Mucosa of rectum (tissue), 2 donors: Measurements from ENCODE around the gene FIGN.

Experiments used
- H3K27ac ChIP-seq, 2 donors: one replicate each; pipeline ENCODE4 v1.7.0; 2013; ENCODE audit warnings: inconsistent platforms in 2 of 2, low read depth in 2 of 2, low read length in 2 of 2
- H3K27me3 ChIP-seq, 2 donors: one replicate each; pipeline ENCODE4 v1.7.0; 2013; ENCODE audit warnings: low read length in 2 of 2; ENCODE audit not compliant: control insufficient read depth in 2 of 2, insufficient read depth in 2 of 2
- H3K36me3 ChIP-seq, 2 donors: one replicate each; pipeline ENCODE4 v1.7.0; 2013; ENCODE audit warnings: low read length in 2 of 2; ENCODE audit not compliant: control insufficient read depth in 2 of 2, insufficient read depth in 2 of 2
- H3K4me1 ChIP-seq, 2 donors: one replicate each; pipeline ENCODE4 v1.7.0; 2013; ENCODE audit warnings: low read length in 2 of 2, mild to moderate bottlenecking in 1 of 2; ENCODE audit not compliant: control insufficient read depth in 2 of 2, insufficient read depth in 2 of 2
- H3K4me3 ChIP-seq, 2 donors: one replicate each; pipeline ENCODE4 v1.7.0; 2013; ENCODE audit warnings: low read length in 2 of 2
- H3K9ac ChIP-seq, 2 donors: one replicate each; pipeline ENCODE4 v1.7.0; 2013; ENCODE audit warnings: low read length in 2 of 2, low read depth in 1 of 2, mild to moderate bottlenecking in 1 of 2
- H3K9me3 ChIP-seq, 2 donors: one replicate each; pipeline ENCODE4 v1.7.0; 2013; ENCODE audit warnings: low read length in 2 of 2; ENCODE audit not compliant: control insufficient read depth in 2 of 2
- donor health status: healthy.
- donor health status: Normal muscosa, but diverticular disease.

FIGN gene

GRCh38 chr2:163558251-163559021 lies 177.4 kb downstream of the FIGN start:
- Histone ChIP-seq H3K4me1 (no peaks in the 10 kb centered on the region), H3K27me3 (no peaks in the 10 kb centered on the region), H3K4me3 (no peak overlapping the region), H3K36me3 (no peaks in the 10 kb centered on the region), H3K9me3 (no peaks in the 10 kb centered on the region), H3K9ac (no peak overlapping the region), H3K27ac (no peak overlapping the region)

- H3K36me3 ChIP-seq = no peaks in the 10 kb centered on the region
- no peak overlapping the region for H3K4me3 ChIP-seq
- no peaks in the 10 kb centered on the region for H3K27me3 ChIP-seq
- H3K9me3 ChIP-seq = no peaks in the 10 kb centered on the region
- no peaks in the 10 kb centered on the region for H3K4me1 ChIP-seq
- H3K9ac ChIP-seq = no peak overlapping the region
- H3K27ac ChIP-seq = no peak overlapping the region
Measured at GRCh38 chr2:163556511-163556910, 179.3 kb downstream of the FIGN start.

GRCh38 chr2:163554864-163555263 lies 180.9 kb downstream of the FIGN start:
- Histone ChIP-seq H3K27me3 (no peaks in the 10 kb centered on the region), H3K27ac (no peak overlapping the region), H3K4me3 (no peak overlapping the region), H3K4me1 (no peaks in the 10 kb centered on the region), H3K9ac (no peak overlapping the region), H3K9me3 (no peaks in the 10 kb centered on the region), H3K36me3 (no peaks in the 10 kb centered on the region)

- Histone ChIP-seq H3K4me3 (no peak overlapping the region), H3K27ac (no peak overlapping the region), H3K4me1 (no peaks in the 10 kb centered on the region), H3K27me3 (no peaks in the 10 kb centered on the region), H3K9me3 (no peaks in the 10 kb centered on the region), H3K9ac (no peak overlapping the region), H3K36me3 (no peaks in the 10 kb centered on the region)
Measured at GRCh38 chr2:163553601-163554000, 182.2 kb downstream of the FIGN start.

- Histone ChIP-seq H3K9me3 (no peaks in the 10 kb centered on the region), H3K36me3 (no peaks in the 10 kb centered on the region), H3K4me3 (no peak overlapping the region), H3K27ac (no peak overlapping the region), H3K4me1 (no peaks in the 10 kb centered on the region), H3K27me3 (no peaks in the 10 kb centered on the region), H3K9ac (no peak overlapping the region)
Measured at GRCh38 chr2:163552758-163553157, 183.1 kb downstream of the FIGN start.

- Histone ChIP-seq H3K27ac (no peak overlapping the region), H3K4me3 (no peak overlapping the region), H3K36me3 (no peaks in the 10 kb centered on the region), H3K27me3 (no peaks in the 10 kb centered on the region), H3K4me1 (no peaks in the 10 kb centered on the region), H3K9me3 (no peaks in the 10 kb centered on the region), H3K9ac (no peak overlapping the region)
Measured at GRCh38 chr2:163551616-163552373, 184.0 kb downstream of the FIGN start.

GRCh38 chr2:163548970-163549369 lies 186.8 kb downstream of the FIGN start:
- Histone ChIP-seq H3K4me1 (no peaks in the 10 kb centered on the region), H3K9me3 (no peaks in the 10 kb centered on the region), H3K27me3 (no peaks in the 10 kb centered on the region), H3K4me3 (no peak overlapping the region), H3K9ac (no peak overlapping the region), H3K36me3 (no peaks in the 10 kb centered on the region), H3K27ac (no peak overlapping the region)
